Fibroblast of the aortic adventitia (primary cell): ENCODE measurements around the gene CFAP157. TPM values are rescaled to one million over a fixed set of nuclear protein-coding genes. Genes with fewer than 3 reads are reported as not detected.

Experiments
- DNase-seq: peaks from one replicate; pipeline ENCODE4 v3.0.0-alpha.2; 2010; ENCODE audit warnings: low read depth
- H3K4me3 ChIP-seq: 2 replicates; pipeline ENCODE4 v1.5.1; 2011; ENCODE audit warnings: low read depth, mild to moderate bottlenecking, control low read depth, low read length, moderate library complexity
- total RNA-seq: library from RNA; depleted of rRNA; stranded (reverse); fragments of >200 nt; gene quantifications from 2 replicates; pipeline ENCODE4 v1.2.3, GENCODE V29; 2012; ENCODE audit warnings: low replicate concordance
- TF ChIP-seq, protein P1 (sequence below): IDR thresholded peaks from 2 replicates; pipeline ENCODE4 v1.5.1; 2011; ENCODE audit warnings: mild to moderate bottlenecking, low read length, control low read depth, inconsistent platforms; ENCODE audit not compliant: insufficient read depth

The CFAP157 gene
- total RNA-seq, 1 donor = 0.09 TPM

DNA sequence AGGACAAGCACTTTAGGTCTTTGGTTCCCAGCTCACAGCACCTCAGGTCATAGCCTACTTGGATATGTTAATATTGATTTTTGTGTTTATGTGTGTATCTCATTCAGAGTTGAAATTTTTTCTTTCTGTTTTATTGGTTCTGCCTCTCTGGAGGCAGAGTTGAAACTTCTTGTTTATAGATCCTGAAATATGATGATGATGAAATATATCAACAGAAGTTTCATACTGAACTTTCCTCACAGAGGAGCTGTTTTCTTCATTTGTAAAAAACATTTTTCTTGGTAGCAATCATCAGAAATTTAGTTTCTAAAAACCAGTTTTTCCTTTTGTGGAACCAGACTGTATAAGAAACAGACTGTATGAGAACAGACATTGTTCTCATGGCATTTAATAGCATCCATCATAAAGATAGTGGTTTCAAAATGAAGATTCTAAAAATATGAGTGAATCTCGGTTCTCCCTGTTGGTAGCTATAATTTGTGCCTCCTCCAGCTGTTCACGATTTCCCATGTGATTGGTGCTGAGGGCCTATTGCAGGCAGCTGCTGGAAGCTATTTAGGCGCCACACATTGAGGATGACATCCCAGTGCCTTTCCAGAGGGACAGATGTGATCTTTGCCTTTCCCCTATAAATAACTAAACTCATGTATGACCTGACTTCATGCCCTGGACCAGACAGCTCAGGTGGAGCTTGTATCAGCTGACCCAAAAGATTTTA is 39.5 kb upstream of the CFAP157 start:
- DNase-seq = no peak
- TF ChIP-seq, protein P1, sequence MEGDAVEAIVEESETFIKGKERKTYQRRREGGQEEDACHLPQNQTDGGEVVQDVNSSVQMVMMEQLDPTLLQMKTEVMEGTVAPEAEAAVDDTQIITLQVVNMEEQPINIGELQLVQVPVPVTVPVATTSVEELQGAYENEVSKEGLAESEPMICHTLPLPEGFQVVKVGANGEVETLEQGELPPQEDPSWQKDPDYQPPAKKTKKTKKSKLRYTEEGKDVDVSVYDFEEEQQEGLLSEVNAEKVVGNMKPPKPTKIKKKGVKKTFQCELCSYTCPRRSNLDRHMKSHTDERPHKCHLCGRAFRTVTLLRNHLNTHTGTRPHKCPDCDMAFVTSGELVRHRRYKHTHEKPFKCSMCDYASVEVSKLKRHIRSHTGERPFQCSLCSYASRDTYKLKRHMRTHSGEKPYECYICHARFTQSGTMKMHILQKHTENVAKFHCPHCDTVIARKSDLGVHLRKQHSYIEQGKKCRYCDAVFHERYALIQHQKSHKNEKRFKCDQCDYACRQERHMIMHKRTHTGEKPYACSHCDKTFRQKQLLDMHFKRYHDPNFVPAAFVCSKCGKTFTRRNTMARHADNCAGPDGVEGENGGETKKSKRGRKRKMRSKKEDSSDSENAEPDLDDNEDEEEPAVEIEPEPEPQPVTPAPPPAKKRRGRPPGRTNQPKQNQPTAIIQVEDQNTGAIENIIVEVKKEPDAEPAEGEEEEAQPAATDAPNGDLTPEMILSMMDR = no peak
- H3K4me3 ChIP-seq = no peak overlapping the region

- no peak overlapping the region for H3K4me3 ChIP-seq
- TF ChIP-seq, protein P1 = no peak
- DNase-seq = no peak
Measured at GRCh38 chr9:127667906-127668305, 38.9 kb upstream of the CFAP157 start.

DNA sequence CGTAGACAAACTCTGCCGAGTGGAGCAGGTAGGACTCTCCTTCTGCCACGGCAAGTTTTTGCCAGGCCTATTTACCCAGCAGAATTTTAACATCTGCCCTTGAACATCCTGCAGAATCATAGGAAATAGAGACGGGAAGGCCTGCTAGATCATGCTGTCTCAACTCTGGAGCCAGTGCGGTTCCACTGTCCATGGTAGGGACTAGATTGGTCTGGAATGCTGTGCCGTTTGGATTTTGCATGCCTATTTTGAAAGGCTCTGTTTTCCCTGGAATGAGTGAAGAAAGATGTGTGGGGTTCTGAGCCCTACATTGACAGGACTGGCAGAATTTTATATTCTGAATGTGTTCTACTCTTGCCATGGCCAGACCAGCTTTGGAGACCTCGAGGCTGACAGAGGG is 33.6 kb upstream of the CFAP157 start:
- no peak overlapping the region for H3K4me3 ChIP-seq
- no peak for DNase-seq
- TF ChIP-seq, protein P1 = no peak

GRCh38 chr9:127676638-127677037 is 30.1 kb upstream of the CFAP157 start:
- no peak overlapping the region for H3K4me3 ChIP-seq
- TF ChIP-seq, protein P1 = no peak
- peak; percentile 7 for DNase-seq

DNA sequence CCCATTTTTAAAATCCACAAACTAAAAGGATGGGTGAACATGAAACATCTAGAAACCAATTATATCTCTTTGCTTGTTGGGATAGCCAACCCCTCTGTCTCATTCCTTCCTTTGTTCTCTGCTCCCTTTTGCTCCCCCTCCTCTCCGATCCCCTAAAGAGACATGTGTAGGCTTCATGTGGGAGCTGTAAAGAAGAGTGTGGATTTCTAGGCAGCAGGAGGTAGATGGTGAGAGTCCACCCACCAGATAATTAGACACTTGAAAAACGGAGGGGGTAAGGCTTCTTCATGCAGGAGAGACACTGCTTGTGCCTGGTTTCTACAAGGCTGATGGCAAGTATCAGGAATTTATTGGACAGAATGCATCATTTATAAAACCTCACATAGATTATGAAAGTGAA is 27.3 kb upstream of the CFAP157 start:
- no peak overlapping the region for H3K4me3 ChIP-seq
- no peak for DNase-seq
- TF ChIP-seq, protein P1 = no peak

- no peak for DNase-seq
- no peak overlapping the region for H3K4me3 ChIP-seq
- TF ChIP-seq, protein P1 = no peak
Measured at GRCh38 chr9:127680226-127680625, 26.6 kb upstream of the CFAP157 start.

DNA sequence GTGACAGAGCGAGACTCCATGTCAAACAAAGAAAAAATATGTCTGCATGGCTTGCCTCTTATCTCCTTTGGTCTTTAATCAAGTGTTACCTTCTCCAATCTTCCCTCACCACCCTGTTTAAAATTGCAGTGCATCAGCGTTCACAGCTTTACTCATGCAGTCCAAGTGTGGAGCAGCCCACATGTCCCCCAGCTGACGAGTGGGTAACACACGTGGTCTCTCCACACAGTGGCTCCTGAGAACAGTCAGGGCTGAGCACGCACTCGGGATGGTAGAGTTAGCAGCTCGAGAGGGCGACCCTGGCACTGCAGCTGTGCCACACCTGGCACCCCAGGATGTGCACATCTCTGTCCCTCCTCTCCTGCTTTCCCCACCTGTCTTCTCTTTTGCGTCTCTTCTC is 25.9 kb upstream of the CFAP157 start:
- TF ChIP-seq, protein P1 = no peak
- no peak for DNase-seq
- no peak overlapping the region for H3K4me3 ChIP-seq
